BE2C (cell line): Measurements from ENCODE around the gene SARS2.

ENCODE experiments used
- DNase-seq: peaks from one replicate; pipeline ENCODE4 v3.0.0-alpha.2; 2020
- H3K27me3 ChIP-seq: fragments of 250-450 bp; sonication (Bioruptor Pico); 2 replicates; pipeline ENCODE4 v1.5.1; 2020; ENCODE audit warnings: mild to moderate bottlenecking
- H3K36me3 ChIP-seq: fragments of 250-450 bp; sonication (Bioruptor Pico); 2 replicates; pipeline ENCODE4 v1.5.1; 2020; ENCODE audit warnings: mild to moderate bottlenecking
- H3K4me1 ChIP-seq: fragments of 250-450 bp; sonication (Bioruptor Pico); 2 replicates; pipeline ENCODE4 v1.5.1; 2020
- H3K4me3 ChIP-seq: 2 replicates; pipeline ENCODE4 v1.5.1; 2011; ENCODE audit warnings: low read depth, low read length
- H3K9me3 ChIP-seq: fragments of 250-450 bp; sonication (Bioruptor Pico); 2 replicates; pipeline ENCODE4 v1.5.1; 2020
- CTCF ChIP-seq: IDR thresholded peaks from 2 replicates; pipeline ENCODE4 v1.5.1; 2012; ENCODE audit warnings: mild to moderate bottlenecking, low read depth, low read length

The SARS2 gene

GRCh38 chr19:38908911-38909310 lies 21.7 kb downstream of the SARS2 start:
- Histone ChIP-seq H3K36me3 (peaks cover 22% of the 10 kb centered on the region), H3K27me3 (no peaks in the 10 kb centered on the region), H3K4me3 (no peak overlapping the region), H3K9me3 (no peaks in the 10 kb centered on the region; the same call in 1 of the 2 replicates), H3K4me1 (no peaks in the 10 kb centered on the region)
- DNase-seq: no peak
- no peak for TF ChIP-seq CTCF

- no peaks in the 10 kb centered on the region; the same call in 1 of the 2 replicates for H3K9me3 ChIP-seq
- H3K4me1 ChIP-seq: no peaks in the 10 kb centered on the region
- no peaks in the 10 kb centered on the region for H3K27me3 ChIP-seq
- H3K4me3 ChIP-seq: no peak overlapping the region
- peaks cover 22% of the 10 kb centered on the region for H3K36me3 ChIP-seq
- no peak for DNase-seq
- TF ChIP-seq CTCF: no peak
Observed at GRCh38 chr19:38907670-38908069, 22.9 kb downstream of the SARS2 start.

- DNase-seq: no peak
- Histone ChIP-seq H3K4me1 (no peaks in the 10 kb centered on the region), H3K27me3 (no peaks in the 10 kb centered on the region), H3K9me3 (no peaks in the 10 kb centered on the region; the same call in 1 of the 2 replicates), H3K4me3 (no peak overlapping the region), H3K36me3 (peaks cover 22% of the 10 kb centered on the region)
- no peak for TF ChIP-seq CTCF
Observed at GRCh38 chr19:38907227-38907626, 23.3 kb downstream of the SARS2 start.

- TF ChIP-seq CTCF: no peak
- H3K27me3 ChIP-seq: no peaks in the 10 kb centered on the region
- H3K4me1 ChIP-seq: no peaks in the 10 kb centered on the region
- no peaks in the 10 kb centered on the region; the same call in none of the 2 replicates for H3K9me3 ChIP-seq
- peaks cover 22% of the 10 kb centered on the region for H3K36me3 ChIP-seq
- no peak for DNase-seq
- no peak overlapping the region for H3K4me3 ChIP-seq
Observed at GRCh38 chr19:38905620-38906019, 24.9 kb downstream of the SARS2 start.

GRCh38 chr19:38904581-38905539 lies 25.7 kb downstream of the SARS2 start:
- Histone ChIP-seq H3K36me3 (peaks cover 22% of the 10 kb centered on the region), H3K4me1 (no peaks in the 10 kb centered on the region), H3K9me3 (no peaks in the 10 kb centered on the region; the same call in none of the 2 replicates), H3K27me3 (no peaks in the 10 kb centered on the region), H3K4me3 (no peak overlapping the region)
- no peak for DNase-seq
- no peak for TF ChIP-seq CTCF

GRCh38 chr19:38901683-38902082 lies 28.9 kb downstream of the SARS2 start:
- DNase-seq: no peak
- no peaks in the 10 kb centered on the region; the same call in 1 of the 2 replicates for H3K9me3 ChIP-seq
- TF ChIP-seq CTCF: no peak
- H3K36me3 ChIP-seq: peaks cover 12% of the 10 kb centered on the region
- no peak overlapping the region for H3K4me3 ChIP-seq
- H3K4me1 ChIP-seq: peaks cover 4% of the 10 kb centered on the region; the same call in 1 of the 2 replicates
- no peaks in the 10 kb centered on the region for H3K27me3 ChIP-seq
